Endothelial cell of umbilical vein (primary cell): ENCODE results near the gene AUTS2. TPM values are rescaled to one million over a fixed set of nuclear protein-coding genes. Genes with fewer than 3 reads are reported as not detected.

Experiments
- BruUV-seq: library from RNA; stranded (reverse); fragments of 400-500 nt; replicated peaks from 2 replicates; lab custom pipeline; 2021; lab: Mats Ljungman, UMichigan
- CTCF ChIA-PET: fragments of 300-600, 350-600 bp; sonication (Branson Sonifier 250); formaldehyde crosslinking; loops from one replicate; lab custom pipeline; 2021; ENCODE audit warnings: antibody characterized with exemption, inconsistent platforms; lab: Charles Lee
- POLR2A ChIA-PET: fragments of 300-600, 350-600 bp; sonication (Branson Sonifier 250); formaldehyde crosslinking; loops from one replicate; lab custom pipeline; 2021; ENCODE audit warnings: antibody characterized with exemption, inconsistent platforms; lab: Charles Lee
- DNase-seq: peaks from one replicate; pipeline ENCODE4 v3.0.0-alpha.2; 2011; ENCODE audit warnings: low read depth, low spot score
- FAIRE-seq: peaks from 2 replicates; lab custom pipeline; 2011; peaks lifted over from hg19 to GRCh38; lab: Jason Lieb, UNC
- H2AFZ ChIP-seq: 2 replicates; pipeline ENCODE4 v1.6.0; 2012; ENCODE audit warnings: low read depth, low read length, control low read depth, inconsistent platforms
- H3K27ac ChIP-seq: 2 replicates; pipeline ENCODE4 v1.5.1; 2011; ENCODE audit warnings: low read depth, mild to moderate bottlenecking, control low read depth, low read length, moderate library complexity; ENCODE audit not compliant: insufficient read depth
- H3K27me3 ChIP-seq, 2 experiments: 2 replicates each; pipeline versions ENCODE4 v1.6.0 to v1.6.1; 2011; ENCODE audit warnings: low read length in 2 of 2, mixed read lengths in 1 of 2; ENCODE audit not compliant: control insufficient read depth in 2 of 2, insufficient read depth in 2 of 2
- H3K36me3 ChIP-seq, 2 experiments: 2 replicates in 1 of 2; 3 replicates in 1 of 2; pipeline ENCODE4 v1.5.1; 2011; ENCODE audit warnings: low read length in 2 of 2, mild to moderate bottlenecking in 1 of 2, moderate library complexity in 1 of 2; ENCODE audit not compliant: control insufficient read depth in 2 of 2, insufficient read depth in 2 of 2; ENCODE audit errors: extremely low read depth in 1 of 2
- H3K4me1 ChIP-seq: 3 replicates; pipeline ENCODE4 v1.5.1; 2011; ENCODE audit warnings: mild to moderate bottlenecking, low read length; ENCODE audit not compliant: control insufficient read depth, insufficient read depth; ENCODE audit errors: extremely low read depth
- H3K4me2 ChIP-seq: 2 replicates; pipeline ENCODE4 v1.6.1; 2011; ENCODE audit warnings: low read length, control low read depth, mixed read lengths; ENCODE audit not compliant: insufficient read depth
- H3K4me3 ChIP-seq, 3 experiments: fragments of 200-600 bp in 1 of 3; sonication (generic), shearing (Covaris generic) in 1 of 3; replicated peaks in 1 of 3; 2 replicates each; pipeline ENCODE4 v1.5.1; 2011 to 2016; ENCODE audit warnings: control low read depth in 3 of 3, low read length in 3 of 3, mild to moderate bottlenecking in 2 of 3, inconsistent platforms in 1 of 3, low read depth in 1 of 3, moderate library complexity in 1 of 3; ENCODE audit not compliant: insufficient read depth in 1 of 3
- H3K79me2 ChIP-seq: 2 replicates; pipeline ENCODE4 v1.6.0; 2012; ENCODE audit warnings: low read length, inconsistent platforms; ENCODE audit not compliant: control insufficient read depth, insufficient read depth
- H3K9ac ChIP-seq: replicated peaks from 2 replicates; pipeline ENCODE3; 2011; ENCODE audit warnings: low read length, control low read depth; ENCODE audit not compliant: insufficient read depth; ENCODE audit errors: extremely low read depth
- H3K9me1 ChIP-seq: replicated peaks from 3 replicates; pipeline ENCODE4 v1.6.0; 2011; ENCODE audit warnings: mild to moderate bottlenecking, low read length; ENCODE audit not compliant: control insufficient read depth, insufficient read depth; ENCODE audit errors: extremely low read depth
- H3K9me3 ChIP-seq: replicated peaks from 2 replicates; pipeline ENCODE4 v1.5.1; 2012; ENCODE audit warnings: low read length, inconsistent platforms; ENCODE audit not compliant: control insufficient read depth, insufficient read depth
- H4K20me1 ChIP-seq: replicated peaks from 2 replicates; pipeline ENCODE3; 2011; ENCODE audit warnings: mild to moderate bottlenecking, low read length; ENCODE audit not compliant: control insufficient read depth, insufficient read depth; ENCODE audit errors: extremely low read depth
- CTCF ChIP-seq, 2 donors: IDR thresholded peaks; 1 replicate in 1 of 2; 2 replicates in 1 of 2; pipeline ENCODE4 v1.5.1; 2011; ENCODE audit warnings: low read length in 2 of 2, mild to moderate bottlenecking in 2 of 2, moderate library complexity in 2 of 2, control low read depth in 1 of 2, inconsistent platforms in 1 of 2, low read depth in 1 of 2; ENCODE audit not compliant: insufficient read depth in 1 of 2; ENCODE audit errors: extremely low read depth in 1 of 2
- EZH2 ChIP-seq: IDR thresholded peaks from 2 replicates; pipeline ENCODE4 v1.6.1; 2012; ENCODE audit warnings: borderline replicate concordance, low read depth, mild to moderate bottlenecking, moderate library complexity, low read length, inconsistent platforms; ENCODE audit not compliant: severe bottlenecking
- FOS ChIP-seq: IDR thresholded peaks from 2 replicates; pipeline ENCODE4 v1.6.1; 2011; ENCODE audit warnings: mild to moderate bottlenecking, low read length, moderate library complexity, borderline replicate concordance; ENCODE audit not compliant: insufficient read depth
- GATA2 ChIP-seq: IDR thresholded peaks from 2 replicates; pipeline ENCODE4 v1.7.0; 2011; ENCODE audit warnings: low read depth, mild to moderate bottlenecking, moderate library complexity, mixed read lengths, low read length; ENCODE audit not compliant: insufficient read length, insufficient read depth
- JUN ChIP-seq: IDR thresholded peaks from 2 replicates; pipeline ENCODE4 v1.6.1; 2011; ENCODE audit warnings: borderline replicate concordance, low read depth; ENCODE audit not compliant: insufficient read length, insufficient read depth
- MYC ChIP-seq: IDR thresholded peaks from one replicate; pipeline ENCODE4 v1.6.1; 2011; ENCODE audit warnings: mild to moderate bottlenecking, low read depth, low read length
- POLR2A ChIP-seq: IDR thresholded peaks from 2 replicates; pipeline ENCODE4 v1.6.1; 2012; ENCODE audit warnings: low read depth, mild to moderate bottlenecking, control low read depth, low read length
- POLR2AphosphoS5 ChIP-seq: IDR thresholded peaks from 2 replicates; pipeline ENCODE4 v1.6.1; 2012; ENCODE audit warnings: low read depth, mild to moderate bottlenecking, control low read depth, low read length, moderate library complexity; ENCODE audit not compliant: insufficient read depth
- dilution Hi-C: fragments of 300-500 bp; cut with MboI; formaldehyde crosslinking; loops from one replicate; pipeline ENCODE4 v1.15.0; 2019; ENCODE audit warnings: low sequenced_read_pairs; ENCODE audit not compliant: extremely low pct_ligation_motif_present
- intact Hi-C: fragments of 100-400 bp; cut with micrococcal nuclease; formaldehyde crosslinking; loops from one replicate; pipeline ENCODE4 v1.10.0; 2022
- polyA plus RNA-seq, 4 experiments: library from polyadenylated mRNA; depleted of rRNA in 3 of 4; stranded (reverse) in 3 of 4; unstranded in 1 of 4; fragments of >200 nt; gene quantifications; 2 replicates each; pipeline versions ENCODE4 v1.2.1 to v1.2.3, GENCODE V29; 2011 to 2012; ENCODE audit warnings: missing spikeins in 1 of 4
- total RNA-seq: library from RNA; stranded (reverse); gene quantifications from 2 replicates; pipeline ENCODE4 v1.2.3, GENCODE V29; 2021
- TF ChIP-seq, protein P1 (sequence below): IDR thresholded peaks from 2 replicates; pipeline ENCODE4 v1.6.1; 2011; ENCODE audit not compliant: insufficient read depth, insufficient read length

The AUTS2 gene
- total and polyA plus RNA-seq, 2 donors (not counting 3 experiments of a cell fraction or from before 2014, with no cell fraction given): 0.59 to 8.0 TPM

GRCh38 chr7:69753981-69754380 lies 155.7 kb downstream of the AUTS2 start:
- Histone ChIP-seq H3K9me1 (no peaks in the 10 kb centered on the region), H3K36me3 (no peaks in the 10 kb centered on the region), H3K27ac (no peak overlapping the region), H2AFZ (no peak overlapping the region), H3K4me2 (no peak overlapping the region), H3K9me3 (no peaks in the 10 kb centered on the region), H3K4me1 (no peaks in the 10 kb centered on the region), H3K79me2 (no peaks in the 10 kb centered on the region), H3K9ac (no peak overlapping the region), H4K20me1 (no peaks in the 10 kb centered on the region), H3K27me3 (no peaks in the 10 kb centered on the region), H3K4me3 (no peak overlapping the region)
- dilution Hi-C loops: no loop called here
- ChIA-PET CTCF (no interaction called here), POLR2A (no interaction called here)
- FAIRE-seq: no peak
- no peak for DNase-seq
- TF ChIP-seq POLR2A: no peak
- TF ChIP-seq JUN: no peak
- TF ChIP-seq MYC: no peak
- no peak for TF ChIP-seq POLR2AphosphoS5
- no peak for TF ChIP-seq EZH2
- no TSS peak for BruUV-seq
- intact Hi-C loops: no loop called here

DNA sequence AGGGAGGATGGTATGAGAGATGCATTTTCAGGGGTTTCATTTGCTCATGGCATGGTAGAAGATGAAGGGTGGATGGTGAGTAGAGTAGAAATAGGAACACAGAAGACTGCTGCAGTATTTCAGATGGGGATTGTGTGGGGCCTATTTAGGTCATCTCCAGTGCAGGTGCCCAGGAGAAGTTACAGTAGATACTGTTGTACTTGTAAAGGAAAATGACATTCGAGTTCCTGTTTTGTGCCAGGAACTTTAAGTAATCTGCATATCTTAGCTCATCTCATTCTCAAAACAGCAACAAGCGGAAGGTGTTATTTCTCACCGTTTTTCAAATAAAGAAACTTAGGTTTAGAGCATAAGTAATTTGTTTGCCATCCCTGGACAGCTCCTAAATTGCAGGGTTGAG lies 156.2 kb downstream of the AUTS2 start:
- intact Hi-C loops (no loop called here), dilution Hi-C loops (no loop called here)
- no peaks in the 10 kb centered on the region for H3K27me3 ChIP-seq
- no TSS peak for BruUV-seq
- no peak overlapping the region for H3K9ac ChIP-seq
- FAIRE-seq: no peak
- no peaks in the 10 kb centered on the region for H3K9me1 ChIP-seq
- no peak overlapping the region for H2AFZ ChIP-seq
- ChIA-PET POLR2A (no interaction called here), CTCF (no interaction called here)
- DNase-seq: no peak
- no peak overlapping the region for H3K4me3 ChIP-seq
- H3K36me3 ChIP-seq: no peaks in the 10 kb centered on the region
- no peaks in the 10 kb centered on the region for H4K20me1 ChIP-seq
- no peaks in the 10 kb centered on the region for H3K79me2 ChIP-seq
- no peak overlapping the region for H3K4me2 ChIP-seq
- no peak overlapping the region for H3K27ac ChIP-seq
- no peaks in the 10 kb centered on the region for H3K4me1 ChIP-seq
- H3K9me3 ChIP-seq: no peaks in the 10 kb centered on the region
- TF ChIP-seq POLR2A (no peak), MYC (no peak), GATA2 (no peak), POLR2AphosphoS5 (no peak), CTCF (IDR thresholded peaks at IDR 0.05; ENCODE audit: extremely low read depth in 1 of 2, insufficient read depth in 1 of 2, low read depth in 1 of 2, low read length in 2 of 2) (no peak), FOS (no peak), EZH2 (no peak), JUN (no peak)
- TF ChIP-seq, protein P1, sequence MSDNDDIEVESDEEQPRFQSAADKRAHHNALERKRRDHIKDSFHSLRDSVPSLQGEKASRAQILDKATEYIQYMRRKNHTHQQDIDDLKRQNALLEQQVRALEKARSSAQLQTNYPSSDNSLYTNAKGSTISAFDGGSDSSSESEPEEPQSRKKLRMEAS: no peak
